Kidney epithelial cell (primary cell): ENCODE data around the gene FAM53B. TPM values are rescaled to one million over a fixed set of nuclear protein-coding genes. Genes with fewer than 3 reads are reported as not detected.

ENCODE experiments used
- DNase-seq: peaks from one replicate; pipeline ENCODE4 v3.0.0-alpha.2; 2010; ENCODE audit warnings: low read depth
- H3K27me3 ChIP-seq: 2 replicates; pipeline ENCODE4 v1.6.0; 2011; ENCODE audit warnings: low read length; ENCODE audit not compliant: control insufficient read depth, insufficient read depth
- H3K36me3 ChIP-seq: 2 replicates; pipeline ENCODE4 v1.5.1; 2011; ENCODE audit warnings: low read length; ENCODE audit not compliant: control insufficient read depth, insufficient read depth
- H3K4me3 ChIP-seq: 2 replicates; pipeline ENCODE4 v1.5.1; 2011; ENCODE audit warnings: low read depth, mild to moderate bottlenecking, control low read depth, low read length
- CTCF ChIP-seq: IDR thresholded peaks from 2 replicates; pipeline ENCODE4 v1.5.1; 2011; ENCODE audit warnings: mild to moderate bottlenecking, moderate library complexity, low read length, control low read depth, inconsistent platforms; ENCODE audit not compliant: insufficient read depth, poor library complexity, severe bottlenecking
- total RNA-seq: library from RNA; depleted of rRNA; stranded (reverse); fragments of >200 nt; gene quantifications from 2 replicates; pipeline ENCODE4 v1.2.3, GENCODE V29; 2015

The FAM53B gene
- total RNA-seq, 1 donor from 2014 or later = 16.1 TPM

- DNase-seq = no peak
- Histone ChIP-seq H3K4me3 (no peak overlapping the region), H3K36me3 (peaks cover 1% of the 10 kb centered on the region), H3K27me3 (no peaks in the 10 kb centered on the region)
- TF ChIP-seq CTCF = no peak
Measured at GRCh38 chr10:124763267-124763666, 19.1 kb upstream of the FAM53B start.

GRCh38 chr10:124762281-124762680 lies 18.1 kb upstream of the FAM53B start:
- DNase-seq = no peak
- H3K27me3 ChIP-seq = no peaks in the 10 kb centered on the region
- H3K36me3 ChIP-seq = peaks cover 1% of the 10 kb centered on the region
- no peak overlapping the region for H3K4me3 ChIP-seq
- no peak for TF ChIP-seq CTCF

GRCh38 chr10:124756156-124756903 lies 12.2 kb upstream of the FAM53B start:
- H3K27me3 ChIP-seq = no peaks in the 10 kb centered on the region
- no peak overlapping the region for H3K4me3 ChIP-seq
- H3K36me3 ChIP-seq = peaks cover 1% of the 10 kb centered on the region
- DNase-seq = no peak
- TF ChIP-seq CTCF = no peak

GRCh38 chr10:124755581-124755980 lies 11.4 kb upstream of the FAM53B start:
- no peak for DNase-seq
- Histone ChIP-seq H3K27me3 (no peaks in the 10 kb centered on the region), H3K36me3 (peaks cover 1% of the 10 kb centered on the region), H3K4me3 (no peak overlapping the region)
- TF ChIP-seq CTCF = no peak

- Histone ChIP-seq H3K4me3 (no peak overlapping the region), H3K36me3 (no peaks in the 10 kb centered on the region)
- TF ChIP-seq CTCF = no peak
Measured at GRCh38 chr10:124754227-124754626, 10.0 kb upstream of the FAM53B start.

More at GRCh38 chr10:124754227-124754626, 10.0 kb upstream of the FAM53B start:
- no peak for DNase-seq
- H3K27me3 ChIP-seq = no peaks in the 10 kb centered on the region
